Inflammatory macrophage treated with lipopolysaccharide for 1 hour (primary cell): ENCODE measurements around the gene FBXL20.

Experiments
- DNase-seq, 2 donors: peaks; one replicate each; pipeline ENCODE4 v3.0.0-alpha.2; 2020 to 2022

The FBXL20 gene

DNA sequence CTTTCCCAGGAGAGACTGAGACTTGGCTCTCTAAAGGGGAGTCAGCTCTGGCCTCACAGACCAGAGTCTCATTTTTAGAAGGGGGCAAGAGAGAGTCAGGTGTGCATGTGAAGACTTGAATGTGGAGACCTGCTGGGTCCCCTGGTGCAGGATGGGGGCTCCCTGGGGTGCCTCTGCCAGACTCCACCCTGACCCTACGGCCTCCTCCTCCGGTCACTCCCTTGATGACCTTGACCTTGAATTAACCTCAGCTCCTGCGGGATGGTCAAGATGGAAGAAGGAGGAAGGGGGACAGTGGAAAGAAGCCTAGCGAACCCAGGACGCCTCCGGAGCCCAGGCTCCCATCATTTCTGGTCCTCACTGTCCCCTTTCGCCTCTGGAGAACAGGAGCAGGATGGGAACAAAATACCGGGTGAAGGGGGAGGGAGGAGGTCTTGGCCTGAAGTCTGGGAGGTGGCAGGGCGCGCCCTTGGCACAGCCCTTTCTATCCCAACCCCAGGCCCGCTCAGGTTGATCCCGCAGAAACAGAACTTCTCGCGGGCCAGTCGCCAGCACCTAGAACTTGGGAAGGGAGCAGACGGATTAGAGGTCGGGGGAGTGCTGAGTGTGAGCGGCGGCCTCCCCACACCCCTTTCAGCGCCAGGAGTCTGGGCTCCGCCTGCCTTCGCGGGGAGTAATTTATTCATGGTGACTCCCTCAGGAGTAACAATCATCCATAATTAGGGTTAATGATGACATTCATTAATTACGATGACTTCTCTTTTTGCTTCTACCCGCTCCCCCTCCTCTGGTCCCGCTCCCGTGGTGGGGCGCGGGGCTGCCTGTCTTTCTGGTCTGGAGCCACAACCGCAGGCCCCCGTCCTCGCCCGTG, 177.3 kb downstream of the FBXL20 start:
- DNase-seq: no peak

DNA sequence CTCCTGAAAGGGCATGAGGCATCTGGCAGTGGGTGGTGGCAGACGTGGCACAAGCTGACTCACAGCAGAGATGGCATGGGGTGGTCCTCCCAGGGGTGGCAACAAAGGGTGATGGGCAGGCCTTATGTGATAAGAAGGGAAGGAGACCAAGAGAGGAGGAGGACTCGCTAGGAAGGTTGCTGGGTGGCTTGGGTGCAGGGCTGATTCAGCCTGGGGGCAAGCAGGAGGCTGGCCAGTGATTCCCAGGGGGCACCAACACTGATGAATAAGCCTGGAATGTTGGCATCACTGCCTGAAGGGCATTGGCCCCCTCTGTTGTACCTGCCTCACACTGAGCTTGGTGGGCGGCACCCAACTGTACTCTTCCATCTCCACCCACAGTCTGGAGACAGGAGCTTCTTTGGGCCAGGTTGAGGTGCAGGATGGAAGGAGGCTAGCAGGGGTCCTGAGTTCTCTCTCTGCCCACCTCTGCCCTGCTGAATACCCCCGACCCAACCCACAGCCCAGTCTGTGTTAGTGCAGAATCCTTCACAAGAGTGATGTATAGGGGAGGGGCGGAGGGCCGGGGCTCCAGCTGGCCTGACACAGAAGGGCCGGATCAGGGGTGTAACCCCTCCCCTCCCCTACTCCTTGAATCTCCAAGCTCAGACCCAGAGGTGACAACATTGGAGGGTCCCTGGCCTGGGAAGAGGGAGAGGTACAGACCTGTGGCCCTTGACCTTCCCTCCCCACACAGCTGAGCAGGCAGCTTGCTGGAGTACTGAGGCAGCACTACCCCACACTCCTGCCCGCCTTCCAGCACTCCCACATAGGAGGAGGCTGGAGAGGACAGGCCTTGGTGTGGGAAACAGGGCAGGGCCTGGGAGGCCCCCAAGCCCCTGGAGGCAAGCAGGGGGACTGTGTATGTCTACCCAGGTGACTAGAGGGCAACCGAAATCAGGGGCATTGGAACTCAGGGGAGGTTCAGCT, 178.3 kb downstream of the FBXL20 start:
- DNase-seq: no peak

DNA sequence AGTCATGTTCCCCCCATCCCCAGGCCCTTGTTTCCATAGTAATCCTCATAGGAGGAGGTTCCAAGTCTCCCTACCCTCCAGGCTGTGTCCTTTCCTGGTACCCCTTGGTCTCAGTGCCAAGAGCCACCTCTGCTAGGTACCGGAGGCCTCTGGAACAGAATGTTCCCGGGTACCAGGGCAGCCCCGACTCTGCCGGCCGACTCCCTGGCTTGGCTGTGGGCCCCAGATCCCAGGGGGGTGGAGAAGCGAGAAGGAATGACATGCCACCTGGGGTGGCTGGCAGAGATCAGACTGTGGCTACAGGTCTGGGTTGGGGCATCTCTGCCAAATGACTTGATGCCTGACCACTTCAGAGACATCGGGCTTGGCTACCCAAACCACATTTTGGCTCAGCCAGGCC, 179.3 kb downstream of the FBXL20 start:
- DNase-seq: no peak

GRCh38 chr17:39221572-39221971, 179.9 kb downstream of the FBXL20 start:
- no peak for DNase-seq

DNA sequence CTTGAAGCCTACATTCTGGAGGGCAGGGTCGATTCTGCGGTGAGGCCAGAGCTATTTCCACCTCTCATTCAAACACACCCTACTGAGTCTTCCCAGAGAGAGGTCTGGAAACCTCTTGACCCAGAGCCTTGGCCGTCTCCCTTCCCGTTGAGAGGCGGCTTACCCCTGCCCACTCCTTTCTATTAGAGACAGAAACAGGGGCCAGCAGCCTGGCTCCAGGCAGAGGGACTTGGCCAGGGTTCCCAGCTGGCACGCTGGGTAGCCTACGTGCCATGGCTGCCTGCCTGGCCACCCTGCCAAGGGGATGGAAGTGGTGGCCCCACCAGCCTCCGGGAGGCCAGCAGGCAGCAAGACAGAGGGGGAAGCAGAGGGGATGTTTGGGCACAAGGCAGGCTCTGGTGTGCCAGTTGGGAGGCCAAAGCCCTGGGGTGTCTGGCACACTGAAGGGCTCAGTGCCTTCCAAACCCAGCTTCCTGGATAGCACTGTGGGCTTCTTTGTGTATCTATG, 181.7 kb downstream of the FBXL20 start:
- no peak for DNase-seq

- no peak for DNase-seq
These were observed 182.5 kb downstream of the FBXL20 start for GRCh38 chr17:39218906-39219305.

DNA sequence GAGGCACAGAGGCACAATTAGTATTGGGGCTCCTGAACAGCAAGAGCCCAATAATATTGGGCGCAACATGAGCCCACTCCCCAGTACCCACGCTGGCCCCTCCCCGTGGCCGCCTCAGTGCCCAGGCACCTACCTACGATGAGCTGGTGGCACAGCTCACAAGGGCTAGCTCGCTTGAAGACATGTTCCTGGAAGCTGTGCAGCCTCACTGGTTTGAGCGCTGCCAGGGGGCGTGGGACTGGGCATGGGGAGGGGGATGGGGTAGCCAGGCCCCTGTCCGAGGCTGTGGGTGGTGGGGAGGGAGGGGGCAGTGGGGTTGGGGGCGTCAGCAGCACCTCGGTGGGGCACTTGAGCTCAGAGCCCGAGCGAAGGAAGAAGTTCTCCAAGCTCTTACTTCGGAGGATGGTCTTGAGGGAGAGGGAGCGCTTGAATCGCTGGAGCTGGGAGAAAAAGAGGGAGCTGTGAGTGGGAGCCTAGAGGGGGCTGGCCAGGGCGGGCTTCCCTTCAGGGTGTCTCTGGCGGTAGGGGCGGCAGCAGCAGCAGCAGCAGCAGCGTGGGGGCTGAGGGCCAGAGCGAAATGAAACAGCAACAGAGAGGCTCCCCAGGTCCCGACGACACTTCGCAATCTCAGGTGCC, 183.6 kb downstream of the FBXL20 start:
- no peak for DNase-seq

DNA sequence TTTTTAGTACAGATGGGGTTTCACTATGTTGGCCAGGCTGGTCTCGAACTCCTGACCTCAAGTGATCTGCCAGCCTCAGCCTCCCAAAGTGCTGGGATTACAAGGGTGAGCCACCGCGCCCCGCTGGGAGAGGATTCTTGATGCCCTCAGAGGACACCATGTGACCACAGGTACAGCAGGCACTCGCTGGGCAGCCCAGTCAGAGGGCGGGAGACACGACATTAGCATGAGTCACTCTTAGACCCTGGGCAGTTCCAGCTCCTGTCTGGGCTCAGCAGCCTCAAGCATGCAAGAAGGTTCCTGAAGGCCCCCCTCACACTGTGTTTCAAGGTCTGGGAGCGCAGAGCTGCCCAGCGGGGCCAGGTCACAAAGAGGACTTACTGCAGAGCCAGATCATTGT, 187.6 kb downstream of the FBXL20 start:
- no peak for DNase-seq

- no peak for DNase-seq
These were observed 188.5 kb downstream of the FBXL20 start for GRCh38 chr17:39212841-39213480.

DNA sequence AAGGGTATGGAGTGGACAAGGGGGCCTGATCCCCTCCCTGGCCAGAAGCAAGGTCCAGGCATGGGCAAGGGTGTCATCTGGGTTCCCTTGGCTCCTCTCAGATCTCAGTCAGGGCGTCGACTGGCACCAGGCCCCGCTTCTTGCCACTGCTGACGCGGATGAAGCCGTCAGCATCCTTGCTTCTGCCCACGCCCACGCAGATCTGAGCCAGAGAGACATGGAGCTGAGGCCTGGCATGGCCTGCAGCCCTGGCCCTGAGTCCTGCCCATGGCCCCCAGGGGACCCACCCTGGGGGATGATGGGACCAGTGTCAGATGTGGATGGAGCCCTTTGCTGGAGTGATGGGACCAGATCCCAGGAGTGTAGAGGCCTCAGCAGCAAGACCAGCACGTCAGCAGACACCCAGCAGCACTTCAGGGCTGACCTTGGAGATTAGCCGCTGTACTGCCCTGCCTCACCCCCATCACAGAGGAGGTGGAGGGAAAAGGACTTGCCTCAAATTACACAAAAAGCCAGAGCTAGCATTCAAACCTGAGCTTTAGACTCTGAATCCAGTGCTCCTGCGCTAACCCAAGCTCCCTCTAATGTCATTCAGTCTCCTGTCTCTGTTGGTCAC, 189.1 kb downstream of the FBXL20 start:
- no peak for DNase-seq

GRCh38 chr17:39210093-39210434, 191.4 kb downstream of the FBXL20 start:
- no peak for DNase-seq

DNA sequence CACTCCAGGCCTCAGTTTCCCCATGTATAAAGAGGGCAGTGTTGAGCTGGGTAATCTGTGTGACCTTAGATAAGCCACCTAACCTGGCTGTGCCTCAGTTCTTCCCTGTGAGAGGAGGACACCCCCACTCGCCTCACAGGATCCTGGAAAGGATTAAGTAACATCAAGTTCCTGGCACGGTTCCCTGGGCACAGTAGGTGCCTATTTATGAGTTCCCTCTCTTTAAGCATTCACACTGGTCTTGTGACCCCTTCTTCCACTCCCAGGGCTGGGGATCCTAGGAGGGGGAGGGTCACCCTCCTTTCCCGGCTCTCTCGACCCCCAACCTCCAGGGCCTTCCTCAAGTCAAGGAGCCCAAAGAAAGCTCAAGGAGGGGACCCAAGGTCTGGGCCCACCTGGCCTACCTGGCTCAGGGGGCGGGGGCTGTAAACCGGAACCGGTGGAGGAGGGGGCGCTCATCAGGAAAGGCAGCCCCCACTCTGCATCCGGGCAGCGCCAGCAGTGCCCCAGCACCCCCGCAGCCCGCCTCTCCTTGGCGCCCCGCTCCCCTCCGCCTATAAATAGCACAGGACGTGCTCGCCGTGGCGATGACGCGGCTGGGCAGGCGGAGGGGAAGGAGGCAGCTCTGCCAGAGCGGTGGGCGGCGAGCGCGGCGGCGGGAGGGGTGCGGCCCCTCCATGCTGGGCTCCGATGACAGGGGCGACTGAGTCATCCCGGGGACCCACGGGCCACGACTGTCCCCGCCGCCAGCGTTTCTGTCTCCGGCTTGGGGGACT, 191.9 kb downstream of the FBXL20 start:
- peak; percentile 56 to 67 for DNase-seq

DNA sequence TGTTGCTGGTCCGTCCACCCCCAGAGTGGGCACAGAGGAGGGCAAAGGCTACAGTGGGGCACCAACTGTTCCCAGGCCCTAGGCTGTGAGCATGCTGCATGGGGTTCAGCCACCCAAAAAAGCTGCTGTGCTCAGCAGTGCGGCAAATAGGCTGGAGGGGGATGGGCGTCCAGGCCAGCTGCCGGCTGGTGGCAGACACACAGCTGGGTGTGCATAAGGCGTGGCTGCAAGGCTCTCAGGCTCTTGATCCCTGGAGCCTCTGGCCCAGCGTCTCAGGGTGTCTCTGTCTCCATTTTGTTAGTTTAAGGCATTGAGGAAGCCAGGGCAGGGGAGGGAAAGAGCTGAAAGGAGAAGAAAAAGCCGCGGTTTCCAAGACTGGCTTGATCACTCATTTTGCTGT, 192.5 kb downstream of the FBXL20 start:
- DNase-seq: peak; percentile 31 to 38

GRCh38 chr17:39208136-39208535, 193.3 kb downstream of the FBXL20 start:
- DNase-seq: peak in 1 of 2 donors; percentile 54

DNA sequence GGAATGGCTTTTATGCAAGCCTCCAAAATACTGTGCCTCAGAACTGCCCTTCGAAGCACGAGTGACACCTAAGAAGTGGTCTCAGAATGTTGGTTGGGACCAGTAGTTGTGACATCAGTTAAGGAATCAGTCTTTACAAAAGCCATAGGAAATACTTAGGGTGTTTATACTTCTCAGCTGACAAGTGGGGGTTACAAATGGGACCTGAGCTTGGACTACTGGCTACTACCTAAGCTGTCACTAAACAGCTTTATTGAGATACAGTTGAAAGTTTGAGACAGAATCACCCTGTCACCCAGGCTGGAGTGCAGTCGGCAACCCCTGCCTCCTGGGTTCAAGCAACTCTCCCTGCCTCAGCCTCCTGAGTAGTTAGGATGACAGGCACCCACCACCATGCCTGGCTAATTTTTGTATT, 196.3 kb downstream of the FBXL20 start:
- no peak for DNase-seq

GRCh38 chr17:39204245-39204644, 197.2 kb downstream of the FBXL20 start:
- no peak for DNase-seq
